Glutamatergic neuron (in vitro differentiated cells): ENCODE data around the gene MSL1. TPM values are rescaled to one million over a fixed set of nuclear protein-coding genes. Genes with fewer than 3 reads are reported as not detected.
A peak's percentile ranks its signal among the peaks of the same experiment; 100 is the strongest.

ENCODE experiments used
- DNase-seq: peaks from one replicate; pipeline ENCODE4 v3.0.0; 2022
- H3K27ac Mint-ChIP-seq: one replicate; pipeline ENCODE4 v1.8.0; 2020; ENCODE audit warnings: mild to moderate bottlenecking, mixed read lengths, inconsistent platforms; ENCODE audit not compliant: unreplicated experiment
- H3K27me3 Mint-ChIP-seq: one replicate; pipeline ENCODE4 v1.8.0; 2020; ENCODE audit warnings: mild to moderate bottlenecking, moderate library complexity, mixed read lengths, inconsistent platforms; ENCODE audit not compliant: unreplicated experiment
- H3K36me3 Mint-ChIP-seq: one replicate; pipeline ENCODE4 v1.8.0; 2020; ENCODE audit warnings: mild to moderate bottlenecking, mixed read lengths, inconsistent platforms; ENCODE audit not compliant: unreplicated experiment
- H3K4me1 Mint-ChIP-seq: one replicate; pipeline ENCODE4 v1.8.0; 2020; ENCODE audit warnings: mild to moderate bottlenecking, low read depth, mixed read lengths, inconsistent platforms; ENCODE audit not compliant: unreplicated experiment
- H3K4me3 Mint-ChIP-seq: one replicate; pipeline ENCODE4 v1.8.0; 2020; ENCODE audit warnings: mild to moderate bottlenecking, mixed read lengths, inconsistent platforms; ENCODE audit not compliant: unreplicated experiment
- H3K9me3 Mint-ChIP-seq: one replicate; pipeline ENCODE4 v1.8.0; 2020; ENCODE audit warnings: mild to moderate bottlenecking, moderate library complexity, mixed read lengths, inconsistent platforms; ENCODE audit not compliant: unreplicated experiment
- CTCF ChIP-seq: fragments of 200-600 bp; sonication (generic); IDR thresholded peaks from one replicate; pipeline ENCODE4 v1.5.0; 2021; ENCODE audit not compliant: partially characterized antibody, unreplicated experiment
- total RNA-seq: library from RNA; stranded (reverse); fragmentation: NEBNext Ultra II Directional; extraction: Animal tissue kit (Norgen Biotek cat#: 25700); gene quantifications from one replicate; pipeline ENCODE4 v1.2.1, GENCODE V29; 2021; ENCODE audit not compliant: unreplicated experiment

The MSL1 gene
- total RNA-seq, 1 donor from 2014 or later, result 110 TPM

GRCh38 chr17:40095944-40096791 lies 25.6 kb upstream of the MSL1 start:
- Mint-ChIP-seq H3K4me3 (no peak overlapping the region), H3K4me1 (peaks cover 33% of the 10 kb centered on the region), H3K36me3 (no peaks in the 10 kb centered on the region), H3K27me3 (peaks cover 9% of the 10 kb centered on the region), H3K27ac (no peak overlapping the region), H3K9me3 (peaks cover 5% of the 10 kb centered on the region)
- no peak for TF ChIP-seq CTCF
- DNase-seq, result no peak

GRCh38 chr17:40097087-40097486 lies 24.7 kb upstream of the MSL1 start:
- DNase-seq, result no peak
- Mint-ChIP-seq H3K4me3 (peak overlapping the region; percentile 52), H3K27me3 (peaks cover 10% of the 10 kb centered on the region), H3K4me1 (peaks cover 28% of the 10 kb centered on the region), H3K27ac (no peak overlapping the region), H3K36me3 (no peaks in the 10 kb centered on the region), H3K9me3 (peaks cover 5% of the 10 kb centered on the region)
- no peak for TF ChIP-seq CTCF

GRCh38 chr17:40097931-40098845 lies 23.6 kb upstream of the MSL1 start:
- Mint-ChIP-seq H3K4me1 (peaks cover 24% of the 10 kb centered on the region), H3K9me3 (peaks cover 5% of the 10 kb centered on the region), H3K27ac (peak overlapping the region; percentile 46), H3K4me3 (peak overlapping the region; percentile 86), H3K36me3 (no peaks in the 10 kb centered on the region), H3K27me3 (peaks cover 10% of the 10 kb centered on the region)
- TF ChIP-seq CTCF, result no peak
- DNase-seq, result no peak

- peak; percentile 96 for DNase-seq
- TF ChIP-seq CTCF, result no peak
- H3K36me3 Mint-ChIP-seq, result no peaks in the 10 kb centered on the region
- peak overlapping the region; percentile 97 for H3K4me3 Mint-ChIP-seq
- peaks cover 15% of the 10 kb centered on the region for H3K27me3 Mint-ChIP-seq
- peak overlapping the region; percentile 46 for H3K27ac Mint-ChIP-seq
- H3K4me1 Mint-ChIP-seq, result peaks cover 17% of the 10 kb centered on the region
- peaks cover 5% of the 10 kb centered on the region for H3K9me3 Mint-ChIP-seq
Measured at GRCh38 chr17:40098846-40099618, 22.7 kb upstream of the MSL1 start.
